Astrocyte (in vitro differentiated cells and primary cell): ENCODE data around the gene EMX2.

ENCODE experiments used
- CTCF ChIP-seq: IDR thresholded peaks from 2 replicates; pipeline ENCODE4 v1.5.1; 2011; ENCODE audit warnings: low read depth, mild to moderate bottlenecking, inconsistent platforms, low read length, moderate library complexity; ENCODE audit not compliant: insufficient read depth
- EZH2 ChIP-seq: IDR thresholded peaks from 2 replicates; pipeline ENCODE4 v1.6.1; 2012; ENCODE audit warnings: mild to moderate bottlenecking, low read length, inconsistent platforms; ENCODE audit not compliant: insufficient read depth

- TF ChIP-seq CTCF (no peak), EZH2 (no peak)
Measured at GRCh38 chr10:117531371-117532002, 11.1 kb upstream of the EMX2 start.
